Astrocyte of the cerebellum (primary cell): ENCODE measurements around the gene HIVEP3.

Experiments used
- DNase-seq: peaks from one replicate; pipeline ENCODE4 v3.0.0-alpha.2; 2011; ENCODE audit warnings: low read depth
- H3K4me3 ChIP-seq: 2 replicates; pipeline ENCODE4 v1.5.1; 2011; ENCODE audit warnings: mild to moderate bottlenecking, low read depth, low read length, moderate library complexity
- in situ Hi-C: cut with HindIII; loops from 2 replicates; pipeline ENCODE4 v1.10.0; 2017; ENCODE audit warnings: low sequenced_read_pairs
- TF ChIP-seq, protein P1 (sequence below): IDR thresholded peaks from 2 replicates; pipeline ENCODE4 v1.5.1; 2012; ENCODE audit warnings: low read length, low read depth, moderate library complexity, mild to moderate bottlenecking; ENCODE audit errors: missing control alignments

HIVEP3 gene

DNA sequence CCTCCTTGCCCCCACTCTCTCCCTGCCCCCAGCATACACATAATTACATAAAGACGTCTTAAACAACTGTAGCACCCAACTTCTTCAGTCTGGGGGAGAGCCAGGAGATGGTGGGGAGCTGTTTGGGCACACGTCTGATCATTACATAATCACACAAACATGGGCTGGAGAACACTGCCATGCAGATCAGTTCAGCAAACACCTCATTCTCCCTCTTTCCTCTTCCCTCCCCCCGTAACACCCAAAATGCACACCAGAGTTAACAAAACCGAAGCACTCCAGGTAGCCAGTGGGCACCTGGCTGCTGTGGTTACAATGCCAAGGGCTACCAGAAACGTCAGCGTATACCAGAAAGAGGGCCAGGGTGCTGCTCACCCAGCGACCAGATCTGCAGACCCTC, 1.6 kb downstream of the HIVEP3 start:
- TF ChIP-seq, protein P1, sequence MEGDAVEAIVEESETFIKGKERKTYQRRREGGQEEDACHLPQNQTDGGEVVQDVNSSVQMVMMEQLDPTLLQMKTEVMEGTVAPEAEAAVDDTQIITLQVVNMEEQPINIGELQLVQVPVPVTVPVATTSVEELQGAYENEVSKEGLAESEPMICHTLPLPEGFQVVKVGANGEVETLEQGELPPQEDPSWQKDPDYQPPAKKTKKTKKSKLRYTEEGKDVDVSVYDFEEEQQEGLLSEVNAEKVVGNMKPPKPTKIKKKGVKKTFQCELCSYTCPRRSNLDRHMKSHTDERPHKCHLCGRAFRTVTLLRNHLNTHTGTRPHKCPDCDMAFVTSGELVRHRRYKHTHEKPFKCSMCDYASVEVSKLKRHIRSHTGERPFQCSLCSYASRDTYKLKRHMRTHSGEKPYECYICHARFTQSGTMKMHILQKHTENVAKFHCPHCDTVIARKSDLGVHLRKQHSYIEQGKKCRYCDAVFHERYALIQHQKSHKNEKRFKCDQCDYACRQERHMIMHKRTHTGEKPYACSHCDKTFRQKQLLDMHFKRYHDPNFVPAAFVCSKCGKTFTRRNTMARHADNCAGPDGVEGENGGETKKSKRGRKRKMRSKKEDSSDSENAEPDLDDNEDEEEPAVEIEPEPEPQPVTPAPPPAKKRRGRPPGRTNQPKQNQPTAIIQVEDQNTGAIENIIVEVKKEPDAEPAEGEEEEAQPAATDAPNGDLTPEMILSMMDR = no peak
- in situ Hi-C loops = no loop called here
- peak overlapping the region; percentile 44 for H3K4me3 ChIP-seq
- no peak for DNase-seq

DNA sequence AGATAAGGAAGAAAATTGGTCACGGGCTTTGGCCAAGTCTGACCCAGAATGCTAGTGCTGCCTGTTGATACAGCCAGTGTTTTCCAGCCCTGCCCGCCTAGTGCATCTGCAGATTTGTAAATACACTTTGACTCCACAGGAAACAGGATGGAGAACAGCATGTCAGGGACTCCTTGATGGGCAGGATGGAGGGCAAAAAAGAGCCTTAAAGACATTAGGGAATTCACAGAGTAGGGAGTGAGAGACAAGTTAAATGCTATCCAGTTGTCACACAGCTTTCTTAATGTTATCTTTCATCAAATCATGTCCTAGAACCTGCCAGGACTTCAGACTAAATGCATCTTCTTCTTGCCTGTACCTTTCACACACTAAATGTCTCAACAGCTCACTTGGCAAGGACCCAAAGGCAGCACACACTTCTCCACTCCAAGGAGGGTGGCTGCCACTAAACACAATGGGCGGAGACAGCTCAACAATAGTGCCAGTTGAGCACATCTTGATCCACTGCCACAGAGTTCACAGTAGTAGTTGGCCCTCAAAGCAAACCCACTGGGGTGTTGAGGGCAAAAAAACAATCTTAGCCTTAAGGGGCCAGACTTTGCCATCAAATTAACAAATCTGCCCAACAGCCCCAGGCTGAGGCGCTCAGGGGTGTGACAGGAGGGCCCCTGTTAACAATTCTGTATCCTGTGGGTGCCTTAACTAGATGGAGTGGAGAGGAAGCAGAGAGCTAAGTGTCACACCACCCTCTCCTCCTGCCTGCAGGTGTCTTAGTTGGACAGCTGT, 2.7 kb downstream of the HIVEP3 start:
- in situ Hi-C loops = no loop called here
- TF ChIP-seq, protein P1 = no peak
- DNase-seq = no peak
- H3K4me3 ChIP-seq = no peak overlapping the region

GRCh38 chr1:41914516-41914915, 4.2 kb downstream of the HIVEP3 start:
- TF ChIP-seq, protein P1 = no peak
- in situ Hi-C loops = no loop called here
- no peak for DNase-seq
- H3K4me3 ChIP-seq = no peak overlapping the region

DNA sequence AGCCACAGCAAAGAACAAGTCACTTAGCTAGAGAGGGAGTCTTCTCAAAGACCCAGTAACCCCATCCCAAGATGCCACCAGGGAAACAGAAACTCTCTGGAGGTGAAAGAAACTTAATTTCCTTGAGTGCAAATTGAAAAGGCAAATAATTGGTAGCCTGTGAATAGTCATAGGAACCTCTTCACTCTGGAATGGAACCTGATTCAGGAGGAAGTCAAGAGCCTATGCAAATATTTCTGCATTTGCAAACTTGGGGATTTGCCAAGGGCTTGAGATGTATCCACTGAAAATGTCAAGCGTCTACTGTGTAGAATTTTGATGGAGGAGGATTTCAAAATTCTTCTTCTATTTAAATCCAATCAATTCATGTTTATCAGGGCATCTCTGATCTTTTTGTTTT, 5.7 kb downstream of the HIVEP3 start:
- in situ Hi-C loops = no loop called here
- DNase-seq = no peak
- TF ChIP-seq, protein P1 = no peak
- H3K4me3 ChIP-seq = no peak overlapping the region

GRCh38 chr1:41908288-41908895, 10.3 kb downstream of the HIVEP3 start:
- DNase-seq = no peak
- TF ChIP-seq, protein P1 = no peak
- in situ Hi-C loops = no loop called here
- no peak overlapping the region for H3K4me3 ChIP-seq

DNA sequence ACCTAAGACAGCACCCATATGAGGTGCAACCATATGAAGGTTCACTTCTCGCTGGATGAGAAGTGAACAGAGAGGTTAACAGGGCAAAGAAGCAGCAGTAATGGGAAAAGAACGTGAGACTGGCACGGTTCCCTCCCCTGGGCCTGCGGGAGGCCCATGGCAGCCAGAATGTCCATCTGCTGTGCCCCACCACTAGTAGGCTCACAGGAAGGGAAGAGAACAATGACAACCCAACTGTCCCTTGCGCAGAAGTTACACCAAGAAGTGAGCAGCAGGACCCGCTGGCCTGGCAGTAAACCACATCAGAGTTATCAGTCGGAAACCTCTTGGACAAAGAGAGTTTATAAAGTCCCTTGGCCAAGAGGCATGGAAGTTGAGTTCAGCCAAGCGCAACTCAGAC, 11.3 kb downstream of the HIVEP3 start:
- DNase-seq = no peak
- in situ Hi-C loops = no loop called here
- no peak overlapping the region for H3K4me3 ChIP-seq
- TF ChIP-seq, protein P1 = no peak
